GM19239 (cell line): ENCODE data around the gene METTL5.
A peak's percentile ranks its signal among the peaks of the same experiment; 100 is the strongest.

Source experiments
- DNase-seq: peaks from one replicate; pipeline ENCODE4 v3.0.0; 2011; ENCODE audit warnings: low spot score; ENCODE audit not compliant: insufficient read length
- FAIRE-seq: peaks from 2 replicates; lab custom pipeline; 2011; peaks lifted over from hg19 to GRCh38; lab: Jason Lieb, UNC

METTL5 gene

DNA sequence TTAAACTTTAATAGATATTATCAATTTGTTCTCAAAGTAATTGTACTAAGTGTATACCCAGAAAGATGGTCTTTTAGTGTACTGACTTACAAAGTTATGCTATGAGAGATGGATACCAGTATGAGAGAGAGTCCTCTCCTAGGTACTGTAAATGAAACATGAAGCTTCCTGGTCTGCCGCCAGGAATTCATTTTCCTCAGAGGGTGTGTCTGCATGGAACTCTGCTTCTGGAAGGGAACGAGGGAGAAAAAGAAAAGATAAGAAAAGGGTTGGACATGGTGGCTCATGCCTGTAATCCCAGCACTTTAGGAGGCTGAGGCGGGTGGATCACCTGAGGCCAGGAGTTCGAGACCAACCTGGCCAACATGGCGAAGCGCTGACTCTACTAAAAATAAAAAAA is 28.3 kb downstream of the METTL5 start:
- DNase-seq, result no peak
- FAIRE-seq, result no peak

DNA sequence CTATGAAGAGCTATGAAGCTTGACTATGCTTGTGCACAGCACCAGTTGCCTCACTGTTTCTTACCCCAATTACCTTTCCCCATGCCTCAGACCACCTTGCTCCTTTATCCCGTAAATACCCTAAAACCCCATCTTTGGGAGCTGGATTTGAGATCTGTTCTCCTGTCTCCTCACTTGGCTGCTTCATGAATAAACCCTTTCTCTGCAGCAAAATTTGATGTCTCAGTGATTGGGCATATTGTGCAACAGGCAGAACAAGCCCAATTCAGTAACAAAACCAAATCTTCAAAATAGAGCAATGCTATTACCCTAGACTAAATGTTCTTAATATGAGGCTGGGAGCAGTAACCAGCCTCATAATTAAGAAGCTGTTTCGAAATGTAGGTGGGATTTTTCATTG is 29.5 kb downstream of the METTL5 start:
- no peak for DNase-seq

DNA sequence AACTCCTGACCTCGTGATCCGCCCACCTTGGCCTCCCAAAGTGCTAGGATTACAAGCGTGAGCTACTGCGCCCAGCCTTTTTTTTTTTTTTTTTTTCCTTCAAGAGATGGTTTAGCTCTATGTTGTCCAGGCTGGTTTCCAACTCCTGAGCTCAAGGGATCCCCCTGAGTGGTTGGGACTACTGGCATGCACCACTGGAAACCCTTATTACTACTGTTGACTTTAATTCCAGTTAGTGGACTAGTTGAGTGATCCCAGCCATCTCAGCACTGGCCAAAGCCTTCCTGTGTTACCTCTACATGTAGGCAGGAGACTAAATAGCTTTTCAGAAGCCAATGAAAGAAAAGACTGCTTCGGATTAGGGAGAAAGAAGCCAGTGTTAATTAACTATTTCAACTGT is 34.1 kb downstream of the METTL5 start:
- FAIRE-seq, result no peak

More for the DNA sequence above, 29.5 kb downstream of the METTL5 start:
- FAIRE-seq, result no peak

DNA sequence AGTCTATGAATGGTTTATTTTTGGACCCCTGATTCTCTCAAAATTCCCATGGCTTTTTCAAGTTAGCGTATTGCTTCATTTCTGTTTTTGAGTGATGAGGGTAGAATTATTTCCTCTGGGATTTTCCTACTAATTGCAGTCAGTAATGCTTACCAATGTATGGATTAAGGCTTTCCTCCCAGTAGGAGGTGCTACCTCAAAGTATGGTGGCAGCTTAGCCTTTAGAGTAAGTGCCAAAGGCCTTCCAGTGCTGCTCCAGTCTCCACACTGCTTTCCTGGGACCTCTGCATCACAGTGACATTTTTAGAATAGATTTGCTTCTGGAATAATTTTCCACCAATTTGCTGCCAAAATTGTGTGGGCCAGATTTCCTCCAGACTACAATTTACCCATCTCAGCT is 42.2 kb downstream of the METTL5 start:
- DNase-seq, result no peak
- no peak for FAIRE-seq

More for the DNA sequence above, 34.1 kb downstream of the METTL5 start:
- no peak for DNase-seq

DNA sequence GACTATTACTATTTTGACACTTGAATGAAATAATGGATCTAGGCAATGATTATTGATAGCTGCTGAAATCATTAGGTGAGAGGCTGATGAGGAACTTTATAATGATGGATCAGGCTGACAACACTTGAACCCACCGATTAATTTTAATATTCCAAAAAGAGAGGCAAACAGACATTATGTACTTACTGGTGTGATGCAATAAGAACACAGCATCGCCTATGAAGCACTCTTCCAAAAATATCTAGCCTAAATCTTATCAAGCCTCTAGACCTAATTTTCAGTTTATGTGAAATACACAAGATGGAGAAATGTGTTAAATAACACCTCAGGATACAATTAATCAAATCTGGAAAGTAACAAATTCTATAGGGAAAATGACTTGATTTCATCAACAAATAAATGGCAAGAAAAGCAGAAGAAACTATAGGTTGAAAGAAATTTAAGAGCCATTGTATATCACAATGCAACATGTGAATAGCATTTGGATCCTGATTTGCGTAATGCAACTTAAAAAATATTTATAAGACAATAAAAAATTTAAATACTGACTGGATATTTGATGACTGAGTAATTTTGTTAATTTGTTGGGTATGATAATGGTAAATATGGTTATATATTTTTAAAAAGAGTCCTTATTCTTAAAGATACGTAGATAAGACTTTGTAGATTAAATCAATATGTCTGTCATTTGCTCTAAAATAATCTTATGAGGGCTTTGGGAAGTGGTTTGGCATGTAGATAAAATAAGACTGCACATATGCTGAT is 43.3 kb downstream of the METTL5 start:
- FAIRE-seq (no peak), DNase-seq (no peak)

DNA sequence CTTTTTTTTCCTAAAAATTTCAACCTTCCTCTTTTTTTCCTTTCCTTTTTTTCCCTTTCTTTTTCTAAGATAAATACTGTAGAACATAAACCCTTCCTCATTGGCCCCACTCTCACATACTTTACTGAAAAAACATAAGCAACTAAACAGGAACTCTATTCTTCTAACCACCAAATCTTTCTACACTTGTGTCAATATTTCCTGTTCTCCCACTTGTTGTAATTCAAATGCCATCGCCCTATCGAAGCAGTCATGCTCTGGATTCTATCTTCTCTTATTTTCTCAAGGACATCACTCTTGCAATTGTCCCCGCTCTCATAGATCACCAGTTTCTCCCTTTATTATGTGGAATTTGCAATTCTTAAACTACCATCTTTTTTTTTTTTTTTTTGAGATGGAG is 46.3 kb downstream of the METTL5 start:
- FAIRE-seq, result no peak

DNA sequence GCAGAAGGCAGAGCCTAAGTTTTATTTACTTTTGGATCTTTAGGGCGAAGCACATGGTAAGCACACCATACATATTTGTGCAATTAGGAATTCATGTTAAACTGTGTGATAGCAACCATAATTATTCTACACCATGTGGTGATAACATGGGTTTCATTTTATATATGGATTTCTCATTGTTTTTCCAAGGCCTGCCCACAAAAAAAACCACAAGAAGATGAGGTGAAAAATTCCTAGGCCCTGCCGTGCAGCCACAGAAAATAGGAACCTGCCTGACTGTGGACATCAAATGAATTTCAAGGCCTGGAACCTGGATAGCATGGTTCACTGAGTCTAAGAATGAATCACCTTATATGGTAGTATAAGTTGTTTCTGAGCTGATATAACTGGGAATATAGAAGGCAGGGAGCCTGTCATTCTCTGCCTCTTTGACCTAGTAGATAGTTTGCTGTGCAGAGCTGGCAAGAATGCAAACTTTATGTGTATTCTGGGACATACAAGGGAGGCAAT is 48.4 kb downstream of the METTL5 start:
- FAIRE-seq (no peak), DNase-seq (no peak)

More for the DNA sequence above, 46.3 kb downstream of the METTL5 start:
- DNase-seq, result no peak

DNA sequence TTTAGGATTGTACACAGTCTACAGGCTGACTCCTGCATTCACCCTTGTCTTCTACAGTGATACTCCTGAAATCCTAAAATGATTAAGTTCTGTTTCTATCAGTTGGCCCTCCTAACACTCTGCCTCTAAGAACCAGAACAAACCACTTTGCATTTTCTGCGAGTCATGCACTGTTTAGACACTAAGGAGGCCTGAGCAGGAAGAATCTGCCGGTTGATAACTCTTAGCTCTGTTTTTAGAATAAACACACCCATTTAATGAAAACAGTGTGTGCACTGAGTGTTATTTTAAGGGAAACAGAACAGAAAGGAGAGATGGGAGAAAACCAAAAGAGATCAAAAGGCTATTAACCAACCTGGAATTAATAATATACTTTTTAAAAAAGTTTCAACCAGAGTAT is 48.9 kb downstream of the METTL5 start:
- DNase-seq, result no peak

DNA sequence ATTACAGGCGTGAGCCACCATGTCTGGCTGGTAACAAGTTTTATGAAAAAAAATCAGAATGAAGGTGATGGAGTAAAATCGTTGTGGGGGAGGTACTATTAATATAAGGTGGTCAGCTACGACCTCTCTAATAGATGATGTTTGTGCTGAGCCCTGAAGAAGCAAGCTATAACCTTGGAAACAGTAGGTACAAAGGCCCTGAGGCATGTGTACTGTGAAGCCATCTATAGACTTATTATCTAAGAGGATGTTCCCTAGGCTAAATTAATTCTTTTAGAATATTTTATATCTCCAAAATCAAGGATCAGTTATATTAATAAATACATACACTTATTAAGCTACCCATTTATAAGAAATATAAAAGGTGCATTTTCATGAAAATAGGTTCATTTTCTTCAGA is 49.4 kb downstream of the METTL5 start:
- FAIRE-seq (no peak), DNase-seq (no peak)

More for the DNA sequence above, 48.9 kb downstream of the METTL5 start:
- FAIRE-seq, result no peak

DNA sequence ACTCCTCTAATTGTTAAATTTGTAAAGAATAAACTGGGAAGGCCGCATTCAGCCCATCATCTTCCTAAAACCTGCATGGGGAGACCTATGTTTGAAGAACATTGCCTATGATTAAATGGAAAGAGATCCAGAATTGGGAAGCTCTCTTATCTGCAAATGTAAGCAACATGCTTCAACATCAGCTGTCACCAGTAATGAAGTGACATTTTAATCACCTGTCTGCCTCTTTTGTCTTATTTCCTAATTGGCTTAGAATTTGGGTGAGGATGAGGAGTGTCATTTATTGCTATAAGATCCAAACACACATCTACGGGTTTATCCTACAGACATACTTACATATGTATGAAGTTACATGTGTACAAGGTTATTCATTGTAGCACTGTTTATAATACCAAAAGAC is 52.1 kb downstream of the METTL5 start:
- DNase-seq (no peak), FAIRE-seq (no peak)

DNA sequence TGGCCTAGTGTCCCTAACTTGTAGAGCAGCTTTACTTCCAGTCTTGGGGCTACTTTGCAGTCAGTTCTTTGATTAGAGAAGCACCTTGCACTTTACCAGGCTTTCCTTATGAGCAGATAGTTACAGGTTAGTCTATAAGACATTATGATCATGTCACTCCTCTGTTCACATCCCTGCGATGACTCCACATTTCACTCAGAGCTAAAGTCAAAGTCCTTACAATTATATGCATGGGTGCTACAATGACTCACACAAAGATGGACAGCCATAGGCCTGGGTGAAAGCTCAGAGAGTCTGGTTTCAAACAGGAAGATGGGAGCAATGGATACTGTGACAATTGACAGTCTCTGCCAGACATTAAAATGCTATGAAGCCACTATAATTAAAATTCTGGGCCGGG is 53.1 kb downstream of the METTL5 start:
- FAIRE-seq (no peak), DNase-seq (no peak)

DNA sequence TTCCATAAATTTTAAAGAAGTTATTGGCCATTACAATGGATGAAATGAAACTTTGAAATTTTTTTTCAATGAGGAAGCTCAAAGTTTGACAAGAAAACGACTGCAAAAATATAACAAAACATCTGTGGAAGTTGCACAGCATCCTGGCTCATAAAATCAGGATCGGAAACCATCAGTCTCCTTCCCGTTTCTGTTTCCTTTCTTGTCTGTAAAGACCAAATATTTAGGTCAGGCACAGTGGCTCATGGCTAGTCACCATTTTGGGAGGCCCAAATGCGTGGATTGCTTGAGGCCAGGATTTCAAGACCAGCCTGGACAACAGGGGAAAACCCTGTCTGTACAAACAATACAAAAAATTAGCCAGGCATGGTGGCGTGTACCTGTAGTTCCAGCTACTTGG is 53.7 kb downstream of the METTL5 start:
- no peak for FAIRE-seq

DNA sequence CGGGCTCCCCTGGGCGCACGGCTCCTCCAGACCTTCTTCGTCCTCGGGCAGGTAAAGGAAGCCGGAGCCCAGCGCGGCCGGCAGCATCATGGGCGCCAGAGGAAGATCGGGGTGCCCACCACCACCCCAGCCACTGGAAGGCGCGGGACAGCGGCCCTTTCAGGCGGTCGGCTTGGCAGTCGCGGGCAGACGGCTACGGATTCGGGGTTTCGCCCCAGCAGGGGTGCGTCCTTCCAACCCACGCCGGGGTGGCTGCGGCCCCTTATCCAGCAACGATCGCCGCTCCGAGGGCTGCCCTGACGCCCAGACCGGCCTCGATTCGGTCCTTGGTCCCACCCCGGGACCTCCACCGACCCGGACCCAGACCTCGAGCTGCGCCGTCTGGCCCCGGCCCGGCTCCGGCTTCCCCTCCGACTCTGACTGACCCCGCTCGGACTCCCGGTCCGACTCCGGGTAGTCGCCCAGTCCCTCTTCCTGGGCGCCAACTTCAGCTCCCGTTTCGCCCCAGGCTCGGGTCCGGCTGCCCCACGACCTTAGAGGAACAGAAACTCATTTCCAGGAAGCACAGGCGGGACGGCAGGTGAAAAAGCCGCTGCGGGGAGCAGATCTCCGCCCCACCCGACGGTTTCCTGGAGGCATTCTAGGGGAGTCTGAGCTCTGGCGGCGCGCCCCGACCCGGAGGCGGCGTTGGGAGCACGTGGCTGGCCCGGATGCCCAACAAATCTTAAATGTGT is 56.3 kb downstream of the METTL5 start:
- DNase-seq (no peak), FAIRE-seq (no peak)

More for the DNA sequence above, 53.7 kb downstream of the METTL5 start:
- DNase-seq, result no peak

DNA sequence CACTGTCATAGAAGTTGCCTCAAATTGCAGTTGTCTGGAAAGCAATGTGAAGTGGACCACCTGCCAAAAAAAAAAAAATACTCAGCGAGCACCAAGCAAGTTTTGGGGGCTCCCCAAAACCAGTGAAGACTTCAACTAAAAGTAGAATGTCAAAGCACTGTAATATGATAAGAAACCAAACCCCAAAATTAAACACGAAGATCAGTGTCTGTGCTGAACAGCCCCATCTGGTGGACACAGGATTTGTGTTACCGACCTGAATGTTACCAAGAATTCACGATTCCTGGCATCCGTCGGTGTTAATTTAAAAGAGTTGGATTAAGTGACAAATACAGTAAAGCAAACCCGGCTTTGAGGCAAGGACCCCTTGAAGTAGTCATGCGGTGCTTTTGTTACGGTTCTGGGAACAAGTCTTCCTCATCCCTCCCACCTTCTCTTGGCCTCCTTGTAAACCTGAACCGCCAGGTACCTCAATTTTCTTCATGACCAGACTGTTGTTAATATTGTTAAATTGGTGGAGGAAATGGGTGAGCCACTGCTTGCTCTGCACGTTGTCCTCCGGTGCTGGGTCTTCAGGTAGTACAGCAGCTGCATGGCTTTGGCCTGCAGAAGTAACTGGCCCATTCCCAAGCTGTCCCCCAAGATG is 57.3 kb downstream of the METTL5 start:
- FAIRE-seq (peak; percentile 82), DNase-seq (peak; percentile 28)

DNA sequence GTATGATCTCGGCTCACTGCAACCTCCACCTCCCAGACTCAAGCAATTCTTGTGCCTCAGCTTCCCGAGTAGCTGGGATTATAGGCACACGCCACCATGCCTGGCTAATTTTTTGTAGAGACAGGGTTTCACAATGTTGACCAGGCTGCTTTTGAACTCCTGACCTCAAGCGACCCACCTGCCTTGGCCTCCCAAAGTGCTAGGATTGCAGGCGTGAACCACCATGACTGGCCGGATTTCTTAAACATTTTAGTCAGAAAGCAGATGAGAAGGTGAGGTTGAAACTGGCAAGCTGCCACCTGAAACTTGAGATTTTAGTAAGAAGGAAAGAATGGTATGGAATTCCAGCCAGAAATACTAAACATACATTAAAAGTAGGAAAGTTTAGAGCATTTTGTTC is 59.2 kb downstream of the METTL5 start:
- DNase-seq (no peak), FAIRE-seq (no peak)

DNA sequence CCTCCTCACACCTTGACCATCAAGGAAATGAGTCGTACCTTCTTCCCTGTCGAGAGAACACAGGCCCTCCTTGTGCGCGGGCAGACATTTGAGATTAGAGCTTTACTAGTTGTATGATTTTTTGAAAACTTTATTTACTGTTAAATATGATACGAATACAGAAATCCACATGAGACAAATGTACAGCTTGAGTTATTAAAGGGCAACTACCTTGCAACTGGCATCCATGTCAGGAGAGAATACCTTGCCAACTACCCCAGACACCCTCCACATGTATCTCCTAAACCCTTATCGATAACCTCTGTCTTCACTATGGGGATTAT is 62.8 kb downstream of the METTL5 start:
- FAIRE-seq (peak; percentile 33), DNase-seq (no peak)
